MM.1S (cell line): ENCODE data around the gene WNK2.

ENCODE experiments used
- DNase-seq: peaks from one replicate; pipeline ENCODE4 v3.0.0-alpha.2; 2015
- H2AFZ ChIP-seq: fragments of 300-600 bp; sonication (generic); 2 replicates; pipeline ENCODE4 v1.6.0; 2016; ENCODE audit warnings: antibody characterized with exemption, low read length
- H3F3A ChIP-seq: fragments of 300-600 bp; sonication (generic); 2 replicates; pipeline ENCODE4 v1.6.1; 2016; ENCODE audit warnings: mild to moderate bottlenecking, antibody characterized with exemption, low read length, moderate library complexity, mixed read lengths; ENCODE audit not compliant: insufficient read depth
- H3K27ac ChIP-seq: fragments of 300-600 bp; sonication (generic); 2 replicates; pipeline ENCODE4 v1.5.1; 2016; ENCODE audit warnings: mild to moderate bottlenecking, low read length
- H3K27me3 ChIP-seq: fragments of 300-600 bp; sonication (generic); replicated peaks from 2 replicates; pipeline ENCODE4 v1.6.0; 2016; ENCODE audit warnings: low read length; ENCODE audit not compliant: insufficient read depth
- H3K36me3 ChIP-seq: fragments of 300-600 bp; sonication (generic); replicated peaks from 2 replicates; pipeline ENCODE4 v1.6.1; 2016; ENCODE audit warnings: mild to moderate bottlenecking, low read length, mixed read lengths; ENCODE audit not compliant: insufficient read depth
- H3K4me1 ChIP-seq: fragments of 300-600 bp; sonication (generic); 2 replicates; pipeline ENCODE4 v1.6.1; 2016; ENCODE audit warnings: low read length, mixed read lengths
- H3K4me2 ChIP-seq: fragments of 300-600 bp; sonication (generic); 2 replicates; pipeline ENCODE4 v1.6.0; 2016; ENCODE audit warnings: low read depth, low read length
- H3K4me3 ChIP-seq: fragments of 300-600 bp; sonication (generic); 2 replicates; pipeline ENCODE4 v1.5.1; 2016; ENCODE audit warnings: low read length, mixed read lengths
- H3K79me2 ChIP-seq: fragments of 300-600 bp; sonication (generic); 2 replicates; pipeline ENCODE4 v1.6.1; 2016; ENCODE audit warnings: mixed run types, low read length, mixed read lengths
- H3K9ac ChIP-seq: fragments of 300-600 bp; sonication (generic); 2 replicates; pipeline ENCODE4 v1.6.1; 2016; ENCODE audit warnings: low read length, mixed read lengths
- H3K9me2 ChIP-seq: fragments of 300-600 bp; sonication (generic); replicated peaks from 2 replicates; pipeline ENCODE4 v1.6.1; 2016; ENCODE audit warnings: mild to moderate bottlenecking, low read length, mixed read lengths; ENCODE audit not compliant: insufficient read depth
- H3K9me3 ChIP-seq: fragments of 300-600 bp; sonication (generic); replicated peaks from 2 replicates; pipeline ENCODE4 v1.6.1; 2016; ENCODE audit warnings: mild to moderate bottlenecking, low read length, mixed read lengths; ENCODE audit not compliant: insufficient read depth
- H4K20me1 ChIP-seq: fragments of 300-600 bp; sonication (generic); 2 replicates; pipeline ENCODE4 v1.6.1; 2016; ENCODE audit warnings: mild to moderate bottlenecking, low read length, moderate library complexity, mixed read lengths; ENCODE audit not compliant: insufficient read depth
- EZH2 ChIP-seq: fragments of 300-600 bp; sonication (generic); optimal IDR thresholded peaks from 2 replicates; pipeline ENCODE3; 2017; ENCODE audit warnings: low read depth, mild to moderate bottlenecking, antibody characterized with exemption, low read length, mixed read lengths
- EZH2phosphoT487 ChIP-seq: fragments of 300-600 bp; sonication (generic); IDR thresholded peaks from 2 replicates; pipeline ENCODE4 v1.6.1; 2018; ENCODE audit warnings: antibody characterized with exemption, low read length
- TF ChIP-seq, protein P1 (sequence below): fragments of 300-600 bp; sonication (generic); IDR thresholded peaks from 2 replicates; pipeline ENCODE4 v1.5.1; 2016; ENCODE audit warnings: antibody characterized with exemption, low read length, mixed read lengths

Gene WNK2

DNA sequence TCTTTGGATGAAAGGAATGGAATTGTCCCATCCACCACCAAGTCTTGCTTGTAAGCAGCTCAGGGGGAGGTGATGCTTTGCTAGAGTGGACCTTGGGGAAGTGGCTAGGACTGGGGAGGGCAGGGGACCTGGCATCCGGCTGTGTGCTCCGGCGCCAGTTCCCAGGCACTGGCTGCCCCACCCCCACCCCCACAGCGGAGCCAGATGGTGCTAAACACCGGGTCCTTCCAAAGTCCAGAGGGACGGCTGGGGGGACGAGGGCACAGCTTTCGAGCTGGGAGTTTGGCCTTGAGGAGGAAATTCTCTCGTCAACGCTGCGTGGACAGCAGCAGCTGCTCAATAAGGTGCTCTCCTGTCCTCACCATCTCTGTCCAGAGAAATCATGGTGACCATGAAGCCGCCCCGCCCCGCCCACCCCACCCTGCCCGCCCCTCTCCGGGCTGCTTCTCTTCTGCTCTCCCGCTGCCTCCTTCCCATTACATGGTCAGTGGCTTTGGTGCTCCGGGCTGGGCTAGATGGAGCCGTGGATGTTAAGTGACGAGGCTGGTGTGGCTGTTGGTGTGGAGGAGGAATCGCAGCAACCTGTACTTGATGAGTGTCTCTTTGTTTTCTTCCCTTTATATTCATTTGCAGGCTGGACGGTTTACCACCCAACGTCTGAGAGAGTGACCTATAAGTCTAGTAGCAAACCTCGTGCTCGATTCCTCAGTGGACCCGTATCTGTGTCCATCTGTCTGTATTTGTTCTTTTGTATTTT is 115.7 kb downstream of the WNK2 start:
- Histone ChIP-seq H3K9ac (no peak overlapping the region), H3K9me3 (no peaks in the 10 kb centered on the region), H3K4me2 (no peak overlapping the region), H3K9me2 (no peaks in the 10 kb centered on the region), H2AFZ (no peak overlapping the region), H4K20me1 (no peaks in the 10 kb centered on the region), H3K79me2 (no peaks in the 10 kb centered on the region), H3K27ac (no peak overlapping the region), H3K4me1 (peaks cover 5% of the 10 kb centered on the region), H3K4me3 (no peak overlapping the region), H3K27me3 (no peaks in the 10 kb centered on the region), H3K36me3 (no peaks in the 10 kb centered on the region), H3F3A (no peaks in the 10 kb centered on the region)
- no peak for TF ChIP-seq EZH2
- TF ChIP-seq, protein P1, sequence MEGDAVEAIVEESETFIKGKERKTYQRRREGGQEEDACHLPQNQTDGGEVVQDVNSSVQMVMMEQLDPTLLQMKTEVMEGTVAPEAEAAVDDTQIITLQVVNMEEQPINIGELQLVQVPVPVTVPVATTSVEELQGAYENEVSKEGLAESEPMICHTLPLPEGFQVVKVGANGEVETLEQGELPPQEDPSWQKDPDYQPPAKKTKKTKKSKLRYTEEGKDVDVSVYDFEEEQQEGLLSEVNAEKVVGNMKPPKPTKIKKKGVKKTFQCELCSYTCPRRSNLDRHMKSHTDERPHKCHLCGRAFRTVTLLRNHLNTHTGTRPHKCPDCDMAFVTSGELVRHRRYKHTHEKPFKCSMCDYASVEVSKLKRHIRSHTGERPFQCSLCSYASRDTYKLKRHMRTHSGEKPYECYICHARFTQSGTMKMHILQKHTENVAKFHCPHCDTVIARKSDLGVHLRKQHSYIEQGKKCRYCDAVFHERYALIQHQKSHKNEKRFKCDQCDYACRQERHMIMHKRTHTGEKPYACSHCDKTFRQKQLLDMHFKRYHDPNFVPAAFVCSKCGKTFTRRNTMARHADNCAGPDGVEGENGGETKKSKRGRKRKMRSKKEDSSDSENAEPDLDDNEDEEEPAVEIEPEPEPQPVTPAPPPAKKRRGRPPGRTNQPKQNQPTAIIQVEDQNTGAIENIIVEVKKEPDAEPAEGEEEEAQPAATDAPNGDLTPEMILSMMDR: no peak
- TF ChIP-seq EZH2phosphoT487: no peak
- DNase-seq: no peak

DNA sequence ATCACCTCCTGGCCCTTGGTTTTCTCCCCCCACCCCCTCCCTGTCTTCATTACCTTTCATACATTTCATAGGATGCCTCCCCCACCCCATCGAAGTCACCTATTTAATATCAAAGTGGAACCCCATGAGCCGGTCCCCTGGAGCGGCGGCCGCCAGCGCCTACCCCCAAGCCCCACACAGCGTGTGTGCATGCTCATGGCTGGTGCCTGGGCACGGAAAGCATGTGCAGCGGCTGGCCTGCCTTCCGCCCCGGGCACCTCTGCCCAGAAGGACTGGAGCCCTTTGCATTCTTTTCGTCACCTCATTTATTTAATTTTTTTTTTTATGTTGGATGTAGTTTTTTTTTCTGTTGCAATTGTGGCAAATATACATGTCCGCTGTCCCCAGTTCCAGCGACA is 116.2 kb downstream of the WNK2 start:
- peaks cover 5% of the 10 kb centered on the region for H3K4me1 ChIP-seq
- no peaks in the 10 kb centered on the region for H3K9me3 ChIP-seq
- H3K36me3 ChIP-seq: no peaks in the 10 kb centered on the region
- H3K27me3 ChIP-seq: no peaks in the 10 kb centered on the region
- no peak overlapping the region for H2AFZ ChIP-seq
- no peaks in the 10 kb centered on the region for H3F3A ChIP-seq
- H4K20me1 ChIP-seq: no peaks in the 10 kb centered on the region
- H3K4me3 ChIP-seq: no peak overlapping the region
- H3K9me2 ChIP-seq: no peaks in the 10 kb centered on the region
- TF ChIP-seq EZH2 (no peak), EZH2phosphoT487 (no peak)
- TF ChIP-seq, protein P1: no peak
- no peak overlapping the region for H3K27ac ChIP-seq
- no peaks in the 10 kb centered on the region for H3K79me2 ChIP-seq
- H3K9ac ChIP-seq: no peak overlapping the region
- no peak for DNase-seq
- H3K4me2 ChIP-seq: no peak overlapping the region

DNA sequence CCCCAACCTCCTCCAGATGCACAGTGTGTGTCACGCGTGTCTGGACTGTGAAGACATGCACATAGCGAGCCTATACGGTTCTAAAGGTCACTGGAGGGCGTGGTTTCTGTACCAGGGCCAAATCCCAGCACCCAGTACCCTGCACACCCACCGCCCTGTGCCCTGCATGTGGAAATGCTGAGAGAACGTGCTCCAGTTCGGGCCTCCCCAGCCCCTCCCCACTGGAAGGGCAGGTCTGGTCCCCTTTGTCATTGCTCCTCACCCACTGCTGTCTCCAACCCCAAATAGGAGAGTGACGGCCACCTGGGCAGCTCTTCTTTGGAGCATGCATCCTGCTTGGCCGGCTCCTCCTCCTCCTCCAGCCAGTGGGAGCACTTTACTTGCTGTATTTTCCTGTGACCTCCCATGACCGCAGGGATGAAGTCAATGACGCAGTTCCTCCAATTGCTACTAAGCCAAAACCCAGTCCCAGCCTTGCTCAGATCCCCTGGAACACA is 116.7 kb downstream of the WNK2 start:
- Histone ChIP-seq H3K4me1 (peaks cover 5% of the 10 kb centered on the region), H3K4me3 (no peak overlapping the region), H4K20me1 (no peaks in the 10 kb centered on the region), H3K27me3 (no peaks in the 10 kb centered on the region), H3K27ac (no peak overlapping the region), H3K9ac (no peak overlapping the region), H3K36me3 (no peaks in the 10 kb centered on the region), H3K4me2 (no peak overlapping the region), H3K9me3 (no peaks in the 10 kb centered on the region), H2AFZ (no peak overlapping the region), H3K79me2 (no peaks in the 10 kb centered on the region), H3F3A (no peaks in the 10 kb centered on the region), H3K9me2 (no peaks in the 10 kb centered on the region)
- TF ChIP-seq EZH2 (no peak), EZH2phosphoT487 (no peak)
- TF ChIP-seq, protein P1: no peak
- no peak for DNase-seq
